GM20431 (cell line): Measurements from ENCODE around the gene CBX5.
"Not testable (repeated sequence)": the region's sequence is repeated elsewhere in the genome, so short reads cannot be mapped to it uniquely, and the experiment has no call there.

Source experiments
- in situ Hi-C: fragments of 300-500 bp; cut with MseI, MboI; formaldehyde crosslinking; loops from one replicate; pipeline ENCODE4 v1.15.0; 2020; ENCODE audit warnings: low sequenced_read_pairs; ENCODE audit not compliant: unreplicated experiment

The CBX5 gene

GRCh38 chr12:54272214-54272613 lies 7.7 kb downstream of the CBX5 start:
- in situ Hi-C loops: no loop called here

DNA sequence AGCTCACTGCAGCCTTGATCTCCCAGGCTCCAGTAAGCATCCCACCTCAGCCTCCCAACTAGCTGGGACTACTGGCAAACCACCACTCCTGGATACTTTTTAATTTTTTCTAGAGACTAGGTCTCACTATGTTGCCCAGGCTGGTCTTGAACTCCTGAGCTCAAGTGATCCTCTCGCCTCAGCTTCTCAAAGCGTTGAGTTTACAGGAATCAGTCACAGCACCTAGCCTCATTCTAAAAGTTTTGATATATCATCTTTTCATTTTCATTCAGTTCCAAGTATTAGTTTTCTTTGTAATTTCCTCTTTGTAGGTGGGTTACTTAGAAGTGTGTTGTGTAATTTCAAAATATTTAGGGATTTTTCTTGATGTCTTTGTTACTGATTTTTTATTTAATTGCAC lies 9.6 kb downstream of the CBX5 start:
- in situ Hi-C loops: no loop called here

DNA sequence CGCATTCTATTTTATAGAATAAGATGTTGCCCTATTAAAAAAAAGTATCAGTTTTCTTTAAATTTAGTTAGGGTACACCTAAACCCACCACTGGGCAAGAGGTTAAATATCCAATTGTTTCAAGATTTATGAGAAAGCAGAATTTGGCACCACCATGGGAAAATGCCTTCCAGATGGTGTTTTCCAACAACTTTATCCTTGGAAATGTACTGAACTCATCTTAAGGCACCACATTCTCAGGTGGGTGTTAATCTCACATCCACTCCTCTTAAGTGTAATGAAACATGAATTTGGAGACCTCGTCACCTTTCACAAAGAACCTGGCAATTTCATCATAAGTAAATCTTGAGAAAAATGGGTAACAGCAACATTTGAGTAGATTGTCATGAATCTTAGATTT lies 13.1 kb downstream of the CBX5 start:
- in situ Hi-C loops: no loop called here

DNA sequence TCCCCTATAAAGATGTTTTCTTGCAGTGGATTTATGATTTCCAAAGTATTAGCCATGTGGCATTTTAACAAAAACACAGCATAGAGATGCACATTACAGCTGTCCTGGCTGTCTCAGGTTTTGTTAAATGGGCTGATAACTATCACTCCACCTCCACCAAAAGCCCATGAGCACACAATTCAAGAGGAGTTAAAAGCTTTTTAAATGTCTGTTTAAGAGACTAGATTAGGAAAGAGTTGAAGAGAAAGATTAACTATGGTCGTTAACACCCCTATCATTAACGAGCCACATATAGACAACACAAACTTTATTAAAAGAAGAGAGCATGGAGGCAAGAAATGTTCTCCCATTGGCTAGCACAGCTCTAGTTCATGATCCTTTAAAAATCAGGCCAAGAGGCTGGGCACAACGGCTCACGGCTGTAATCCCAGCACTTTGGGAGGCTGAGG lies 14.5 kb downstream of the CBX5 start:
- in situ Hi-C loops: no loop called here

DNA sequence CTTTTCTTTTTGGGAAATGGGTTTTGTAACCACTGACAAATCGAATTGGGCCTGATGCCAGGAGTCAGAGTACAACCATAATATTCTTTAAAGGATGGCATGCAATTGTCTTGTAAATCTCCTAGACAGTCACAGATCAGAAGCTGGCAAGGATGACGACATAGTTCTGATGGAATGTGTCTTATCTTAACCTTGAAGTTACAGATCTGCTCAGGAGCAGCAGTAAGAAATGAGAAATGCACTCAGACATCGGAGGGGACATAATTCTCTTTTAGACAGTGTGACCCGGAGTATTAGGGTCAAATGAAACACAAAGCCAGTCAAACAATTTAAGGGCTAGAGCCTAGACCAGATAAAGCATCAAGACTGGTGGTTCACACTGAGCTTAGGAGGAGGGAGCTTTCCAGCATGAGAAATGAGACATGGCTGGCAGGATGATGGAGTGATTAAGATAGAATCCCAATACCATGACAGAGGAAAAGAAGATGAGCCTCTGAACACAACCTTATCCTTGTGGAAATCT lies 17.5 kb downstream of the CBX5 start:
- in situ Hi-C loops: no loop called here

DNA sequence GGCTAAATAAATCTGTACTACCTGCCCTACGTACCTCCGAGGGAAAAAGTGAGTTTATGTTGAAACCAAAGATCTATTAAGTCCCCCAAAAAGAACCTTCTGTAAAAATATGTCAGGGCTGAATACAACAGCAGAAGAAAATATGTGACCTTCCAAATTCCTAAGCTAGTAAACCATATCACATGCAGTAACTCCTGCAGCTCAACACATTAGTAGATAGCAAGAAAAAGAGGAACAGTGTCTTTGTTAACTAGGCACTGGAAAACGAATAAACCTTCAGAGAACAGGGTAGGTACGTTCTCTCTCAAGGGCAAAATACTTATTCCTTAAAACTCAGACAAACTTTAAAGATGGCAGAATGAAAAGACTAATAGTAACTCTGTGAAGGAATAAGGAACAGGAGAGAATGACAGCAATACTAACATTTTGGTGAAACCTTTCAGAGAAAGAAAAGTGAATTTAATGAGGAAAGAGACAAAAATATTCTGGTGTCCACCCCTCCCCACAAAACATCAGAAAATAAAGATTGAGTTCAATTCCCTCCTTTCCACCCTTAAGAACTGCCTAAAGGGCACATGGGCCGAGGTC lies 18.0 kb downstream of the CBX5 start:
- in situ Hi-C loops: no loop called here

DNA sequence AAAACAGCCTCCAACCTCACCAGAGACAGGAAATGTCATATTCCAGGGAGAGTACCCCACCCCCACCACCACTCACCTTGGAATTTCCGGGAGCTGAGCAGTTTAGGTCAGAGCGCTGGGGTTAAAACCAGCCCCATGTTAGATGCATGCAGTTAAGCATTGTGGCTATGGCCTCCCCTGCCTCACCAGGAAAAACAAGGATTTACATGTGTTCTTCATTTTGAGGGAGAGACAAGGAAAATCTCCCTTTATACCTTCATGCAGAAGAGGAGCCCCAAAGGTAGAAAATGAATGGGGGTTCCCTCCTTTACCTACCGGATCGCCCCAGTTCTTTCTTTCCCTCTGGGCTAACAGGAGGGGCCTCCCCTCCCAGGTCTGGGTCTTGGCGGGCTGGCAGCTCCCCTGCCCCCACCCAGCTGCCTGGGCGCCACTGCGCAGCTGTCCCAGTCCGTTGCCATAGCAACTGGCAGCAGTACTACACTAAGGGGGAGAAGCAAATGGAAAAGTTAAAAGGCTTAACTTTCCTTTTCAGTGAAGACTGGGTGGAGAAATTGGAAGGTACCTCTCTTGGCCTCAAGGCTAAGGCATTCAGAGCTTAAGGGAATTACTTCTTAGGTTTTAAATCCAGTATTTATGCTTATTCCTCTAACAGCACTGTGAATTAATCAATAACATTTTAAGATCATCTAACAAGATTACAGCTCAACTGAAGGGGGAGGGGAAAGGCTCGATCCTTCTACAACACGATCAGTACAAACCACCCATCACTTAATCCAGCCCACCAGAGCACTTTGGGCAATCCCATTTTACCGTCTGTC lies 20.5 kb downstream of the CBX5 start:
- in situ Hi-C loops: no loop called here

- in situ Hi-C loops: no loop called here
Measured at GRCh38 chr12:54258201-54258681, 21.7 kb downstream of the CBX5 start.

GRCh38 chr12:54257332-54257731 lies 22.6 kb downstream of the CBX5 start:
- in situ Hi-C loops: no loop called here

DNA sequence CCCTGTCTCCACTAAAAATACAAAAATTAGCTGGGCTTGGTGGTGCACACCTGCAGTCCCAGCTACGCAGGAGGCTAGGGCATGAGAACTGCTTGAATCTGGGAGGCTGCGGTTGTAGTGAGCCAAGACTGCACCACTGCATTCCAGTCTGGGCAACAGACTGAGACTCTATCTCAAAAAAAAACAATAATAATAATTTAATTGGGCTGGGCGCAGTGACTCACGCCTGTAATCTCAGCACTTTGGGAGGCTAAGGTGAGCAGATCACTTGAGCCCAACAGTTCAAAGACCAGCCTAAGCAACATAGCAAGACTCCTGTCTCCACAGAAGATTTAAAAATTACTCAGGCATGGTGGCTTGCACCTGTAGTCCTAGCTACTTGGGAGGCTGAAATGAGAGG lies 26.7 kb downstream of the CBX5 start:
- in situ Hi-C loops: no loop called here

GRCh38 chr12:54251667-54252284 lies 28.1 kb downstream of the CBX5 start:
- in situ Hi-C loops: no loop called here

DNA sequence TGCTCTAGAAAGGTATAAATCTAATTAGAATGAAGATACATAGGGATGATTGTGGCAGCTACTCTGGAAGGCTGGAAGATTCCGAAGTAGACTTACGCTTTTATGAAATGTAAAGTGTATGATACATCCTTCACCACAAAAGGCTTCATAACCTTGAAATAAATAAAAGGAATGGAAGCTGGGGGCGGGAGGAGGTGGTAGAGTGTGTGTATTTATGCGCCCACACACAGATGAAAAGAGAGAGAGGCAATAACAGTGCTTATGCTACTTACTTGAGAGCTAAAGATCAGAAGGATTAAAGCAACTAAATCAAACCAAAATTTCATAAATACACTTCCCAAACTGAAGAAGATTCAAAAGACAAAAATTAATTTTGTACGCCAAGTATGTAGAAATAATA lies 30.4 kb downstream of the CBX5 start:
- in situ Hi-C loops: no loop called here

DNA sequence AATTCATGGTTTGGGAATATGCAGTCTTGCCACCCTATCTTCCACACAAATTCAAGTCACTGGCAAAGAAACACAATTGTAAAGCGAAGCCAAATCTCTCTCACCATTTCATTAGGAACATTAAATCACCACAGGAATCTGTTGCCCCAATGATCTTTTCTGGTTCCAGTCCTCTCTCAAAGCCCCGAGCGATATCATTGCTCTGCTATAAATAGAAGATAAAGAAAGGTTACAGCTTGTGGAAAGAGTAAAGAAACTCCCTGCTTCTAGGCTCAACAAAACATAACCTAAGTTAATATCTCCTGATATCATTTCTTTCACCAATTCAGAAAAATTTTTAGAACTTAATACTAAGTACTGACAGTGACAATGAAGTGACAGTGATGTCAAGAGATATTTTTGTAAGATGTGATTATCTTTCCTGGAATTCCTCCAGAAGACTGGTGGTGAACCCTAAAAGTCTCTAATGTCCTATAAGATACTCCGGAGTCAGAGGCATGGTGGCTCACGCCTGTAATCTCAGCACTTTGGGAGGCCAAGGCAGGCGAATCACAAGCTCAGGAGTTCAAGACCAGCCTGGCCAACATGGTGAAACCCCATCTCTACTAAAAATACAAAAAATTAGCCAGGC lies 33.8 kb downstream of the CBX5 start:
- in situ Hi-C loops: no loop called here

- in situ Hi-C loops: no loop called here
Measured at GRCh38 chr12:54240971-54241588, 38.8 kb downstream of the CBX5 start.

DNA sequence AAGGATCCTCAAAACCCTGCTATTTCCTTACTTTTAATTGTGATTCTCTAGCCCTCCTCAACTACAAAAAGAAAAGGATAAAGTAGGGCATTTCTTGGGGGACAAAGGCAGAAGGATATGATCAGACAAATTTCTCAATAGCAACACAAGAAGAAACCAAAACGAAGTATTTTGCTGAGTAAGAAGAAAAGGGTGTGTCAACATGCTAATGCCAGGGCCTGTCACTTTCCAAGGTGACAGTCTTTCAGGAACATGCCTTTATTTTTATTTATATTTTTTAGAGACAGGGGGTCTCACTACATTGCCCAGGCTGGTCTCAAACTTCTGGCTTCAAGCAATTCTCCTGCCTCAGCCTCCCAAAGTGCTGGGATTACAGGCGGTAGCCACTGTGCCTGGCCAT lies 39.8 kb downstream of the CBX5 start:
- in situ Hi-C loops: no loop called here

DNA sequence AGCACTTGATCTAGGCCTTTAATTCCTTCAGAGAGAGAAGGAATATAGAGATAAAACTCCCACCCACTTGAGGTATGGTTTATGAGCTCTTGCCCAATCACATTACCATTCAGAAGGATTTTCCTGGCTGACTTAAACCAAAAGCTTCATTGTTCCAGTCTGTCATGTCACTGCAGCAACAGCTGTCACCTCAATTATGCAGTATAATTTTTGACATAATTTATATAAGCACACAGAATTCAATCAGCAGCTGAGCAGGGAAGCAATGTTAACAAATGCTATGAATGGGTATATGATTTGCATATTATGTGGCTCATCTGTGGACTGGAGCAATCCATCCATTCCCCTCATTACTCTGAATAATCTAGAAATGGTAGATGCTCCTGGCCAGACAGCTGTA lies 40.3 kb downstream of the CBX5 start:
- in situ Hi-C loops: no loop called here

GRCh38 chr12:54238531-54238930 lies 41.4 kb downstream of the CBX5 start:
- in situ Hi-C loops: no loop called here

- in situ Hi-C loops: no loop called here
Measured at GRCh38 chr12:54232790-54233189, 47.1 kb downstream of the CBX5 start.

GRCh38 chr12:54231269-54231668 lies 48.7 kb downstream of the CBX5 start:
- in situ Hi-C loops: not testable (repeated sequence)

- in situ Hi-C loops: no loop called here
Measured at GRCh38 chr12:54230555-54230954, 49.4 kb downstream of the CBX5 start.
